SHP77 treated with DMSO at 0.1 percent for 48 hours (cell line): ENCODE data around the gene SNX9.
"Not testable (repeated sequence)": the region's sequence is repeated elsewhere in the genome, so short reads cannot be mapped to it uniquely, and the experiment has no call there.

ENCODE experiments used
- DNase-seq: peaks from one replicate; lab custom pipeline; 2025; lab: John Stamatoyannopoulos, UW

SNX9 gene

DNA sequence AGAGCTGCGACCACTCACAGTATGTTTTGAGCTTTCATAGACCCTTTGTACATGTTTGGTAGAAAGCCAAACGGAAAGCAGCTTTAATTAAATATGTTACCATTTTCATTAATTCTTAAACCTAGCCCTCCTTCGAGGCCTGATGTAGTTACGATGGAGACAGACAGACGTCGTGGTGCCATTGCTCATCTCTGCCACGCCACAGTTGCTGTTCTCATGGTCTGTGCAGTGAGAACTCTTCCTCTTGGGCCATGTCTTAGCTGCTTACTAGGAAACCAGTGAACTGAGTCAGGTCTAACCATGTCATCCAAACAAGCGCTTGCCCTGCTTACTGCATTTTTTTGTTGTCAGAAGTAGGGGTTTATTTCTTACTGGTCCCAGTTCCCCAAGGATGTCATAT is 62.8 kb downstream of the SNX9 start:
- no peak for DNase-seq

DNA sequence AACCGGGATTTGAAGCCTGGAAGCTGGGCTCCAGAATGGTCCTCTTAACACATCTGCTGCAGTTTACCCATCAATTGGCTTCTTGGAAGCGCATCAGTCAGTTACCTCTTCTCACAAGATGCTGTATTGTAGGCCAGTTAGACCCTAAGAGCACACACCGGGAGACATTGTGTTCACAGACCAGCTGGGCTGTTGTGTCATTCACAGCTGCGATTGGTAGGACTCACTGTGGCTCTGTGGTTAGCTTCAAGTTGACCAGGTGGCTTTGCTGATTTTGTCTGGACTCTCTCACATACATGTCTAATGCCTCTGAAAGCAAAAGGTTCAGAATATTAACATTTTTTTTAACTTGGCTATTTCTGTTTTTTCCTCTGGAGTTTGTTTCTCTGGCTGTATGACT is 64.8 kb downstream of the SNX9 start:
- DNase-seq = no peak

DNA sequence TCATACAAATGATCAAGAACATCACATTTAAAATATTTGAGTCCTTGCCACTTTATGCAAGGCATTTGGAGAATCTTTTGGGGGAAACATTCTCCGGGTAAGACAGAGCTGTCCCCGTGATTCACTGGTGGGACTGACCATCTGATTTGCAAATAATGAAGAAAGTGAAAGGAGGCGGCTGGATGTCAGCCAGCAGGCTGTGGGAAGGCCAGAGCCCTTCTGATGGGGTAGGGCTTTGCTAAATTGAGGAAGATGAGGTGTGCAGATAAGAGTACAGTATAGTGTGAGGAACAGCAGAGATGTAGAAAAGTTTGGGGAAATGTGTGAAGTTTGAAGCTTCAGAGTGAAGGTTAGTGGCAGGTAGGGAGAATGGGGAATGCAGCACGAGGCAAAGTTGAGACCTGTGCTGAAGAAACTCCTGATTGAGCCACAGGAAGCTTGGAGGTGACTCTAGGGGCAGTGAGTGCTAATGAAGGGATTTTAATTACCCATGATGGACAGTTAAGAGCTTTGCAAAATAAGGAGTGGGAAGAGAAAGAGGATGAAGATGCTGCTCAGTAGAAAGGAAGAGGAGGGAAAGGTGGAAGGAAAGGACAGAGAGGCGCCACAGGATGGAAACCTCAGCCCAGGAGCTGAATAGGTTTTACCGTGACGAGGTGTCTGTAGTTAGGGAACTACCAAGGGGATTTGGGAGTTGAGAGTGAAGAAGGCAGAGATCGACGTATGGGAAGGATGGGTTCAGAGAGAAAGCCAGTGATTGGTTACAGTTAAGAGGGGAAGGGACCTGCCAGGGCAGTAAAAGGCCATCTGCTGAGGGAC is 68.7 kb downstream of the SNX9 start:
- no peak for DNase-seq

DNA sequence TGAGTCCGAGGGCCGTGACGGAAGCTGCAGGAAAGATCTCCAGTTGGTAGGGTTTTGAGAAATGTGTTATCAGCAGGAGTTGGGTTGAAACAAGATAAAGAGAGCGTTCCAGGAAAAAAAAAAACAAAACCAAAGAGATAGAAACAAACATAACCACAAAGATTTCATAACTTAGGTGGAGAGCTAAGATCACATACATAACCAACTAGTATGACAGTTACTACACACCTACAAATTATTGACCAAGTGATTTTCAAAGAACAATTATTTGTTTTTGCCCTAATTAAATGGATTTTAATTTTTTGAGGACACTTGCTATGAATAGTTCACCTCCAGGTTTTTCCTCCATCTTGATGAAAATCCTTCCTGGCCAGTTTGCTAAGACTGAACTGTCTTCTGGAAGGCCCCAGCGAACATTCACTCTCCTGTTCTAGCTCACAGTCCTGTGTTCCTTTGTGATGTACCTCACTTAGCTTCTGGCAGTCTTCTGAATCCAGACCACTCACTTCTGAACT is 69.4 kb downstream of the SNX9 start:
- no peak for DNase-seq

DNA sequence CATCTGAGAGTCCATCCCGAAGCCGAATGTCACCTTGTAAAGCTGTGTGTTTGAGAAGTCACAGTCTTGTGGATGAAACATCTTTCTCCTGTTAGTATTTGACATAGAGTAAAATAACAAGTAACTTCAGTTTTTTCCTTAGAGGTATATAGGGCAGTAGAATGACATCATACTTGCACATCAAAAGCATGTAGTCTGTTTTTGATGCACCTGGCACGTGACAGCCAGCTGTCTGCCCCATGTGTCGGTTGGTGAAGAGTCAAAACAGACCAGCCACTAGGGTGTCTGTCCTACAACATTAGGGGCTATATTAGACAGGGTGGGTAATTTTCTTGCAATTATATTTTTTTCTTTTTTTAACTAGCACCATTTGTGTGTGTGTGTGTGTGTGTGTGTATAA is 70.2 kb downstream of the SNX9 start:
- no peak for DNase-seq

DNA sequence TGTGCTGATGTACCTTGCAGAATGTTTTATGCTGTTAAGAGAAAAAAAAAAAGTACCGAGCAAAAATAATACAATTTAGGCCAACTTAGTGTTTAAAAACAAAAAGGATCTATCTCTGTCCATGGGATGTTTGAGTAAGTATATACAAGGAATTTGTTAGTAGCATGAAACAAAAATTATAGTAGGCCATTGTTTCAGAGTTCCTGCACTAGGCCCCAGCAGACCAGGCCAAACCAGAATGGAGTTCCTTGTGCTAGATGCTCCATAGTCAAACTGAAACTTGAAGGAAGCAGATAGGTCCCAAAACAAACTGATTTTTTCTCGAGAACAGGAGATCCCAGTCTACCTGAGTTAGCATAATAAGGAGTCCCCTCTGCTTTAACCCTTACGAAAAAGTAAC is 72.5 kb downstream of the SNX9 start:
- DNase-seq = no peak

DNA sequence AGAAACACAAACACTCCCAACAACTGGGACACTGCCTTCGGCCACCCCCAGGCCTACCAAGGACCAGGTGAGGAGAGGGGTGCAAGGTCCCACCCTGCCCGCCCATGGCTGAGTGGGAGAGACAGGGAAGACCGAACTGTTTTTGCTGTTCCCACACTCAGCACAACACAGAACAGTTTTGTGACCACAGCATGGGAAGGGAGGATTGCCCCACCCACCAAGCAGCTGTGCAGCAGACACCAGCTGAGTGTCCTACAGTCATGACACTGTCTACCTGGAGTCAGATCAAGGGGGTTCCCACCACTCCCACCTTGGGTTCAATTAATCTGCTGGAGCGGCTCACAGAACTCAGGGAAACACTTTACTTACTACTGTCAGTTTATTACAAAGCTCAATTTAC is 73.9 kb downstream of the SNX9 start:
- DNase-seq = no peak

DNA sequence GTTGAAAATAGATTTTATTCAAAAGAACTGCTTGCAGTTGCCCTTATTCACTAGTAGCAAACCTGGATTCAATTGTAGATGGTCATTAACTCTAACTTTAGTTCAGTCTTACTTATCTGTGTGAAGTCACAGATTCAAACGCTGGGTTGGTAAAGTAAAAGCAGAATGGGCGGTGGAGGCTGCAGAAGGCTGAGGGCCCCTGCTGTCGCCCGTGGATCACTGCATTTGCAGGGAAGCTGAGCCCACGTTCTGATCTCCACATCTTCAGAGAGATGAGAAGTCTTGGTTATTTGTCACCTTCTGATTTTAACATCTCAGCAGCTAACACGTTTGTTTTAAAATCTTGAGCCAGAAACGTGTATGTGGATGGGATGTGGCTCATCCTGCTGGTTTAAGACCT is 75.1 kb downstream of the SNX9 start:
- DNase-seq = no peak

DNA sequence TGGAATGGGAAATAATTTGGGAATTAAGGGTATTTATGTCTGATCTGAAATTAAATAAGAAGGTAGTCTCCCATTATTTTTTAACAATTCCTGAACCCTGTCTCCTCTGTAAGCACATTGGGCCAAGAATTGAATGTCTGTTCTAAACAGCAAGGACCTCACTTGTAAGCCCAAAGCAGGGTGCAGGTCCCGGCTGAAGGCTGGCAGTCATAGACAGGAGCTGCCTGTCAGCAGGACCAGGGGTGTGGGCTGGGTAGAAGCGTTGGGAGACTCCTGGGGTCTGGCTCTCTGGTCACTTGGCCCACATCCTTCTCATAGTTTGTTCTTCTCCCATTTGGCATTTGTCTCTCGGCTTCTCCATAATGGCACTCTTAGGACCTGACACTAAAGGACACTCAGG is 75.6 kb downstream of the SNX9 start:
- no peak for DNase-seq

DNA sequence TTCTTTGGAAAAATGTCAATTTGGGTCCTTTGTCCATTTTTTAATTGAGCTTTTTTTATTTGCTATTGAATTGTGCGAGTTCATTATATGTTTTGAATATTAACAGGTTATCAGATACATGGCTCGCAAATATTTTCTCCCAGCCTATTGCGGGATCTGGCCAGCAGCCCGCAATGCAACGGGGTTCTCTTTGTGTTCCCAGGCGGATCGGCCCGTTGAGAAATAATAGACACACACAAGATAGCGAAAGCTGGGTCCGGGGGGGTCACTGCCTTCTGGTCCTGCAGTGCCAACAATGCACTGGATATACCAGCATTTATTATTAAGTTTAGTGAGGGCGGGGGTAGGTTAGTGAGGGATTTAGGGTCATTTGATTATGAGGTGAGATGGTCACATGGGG is 77.2 kb downstream of the SNX9 start:
- DNase-seq = not testable (repeated sequence)

DNA sequence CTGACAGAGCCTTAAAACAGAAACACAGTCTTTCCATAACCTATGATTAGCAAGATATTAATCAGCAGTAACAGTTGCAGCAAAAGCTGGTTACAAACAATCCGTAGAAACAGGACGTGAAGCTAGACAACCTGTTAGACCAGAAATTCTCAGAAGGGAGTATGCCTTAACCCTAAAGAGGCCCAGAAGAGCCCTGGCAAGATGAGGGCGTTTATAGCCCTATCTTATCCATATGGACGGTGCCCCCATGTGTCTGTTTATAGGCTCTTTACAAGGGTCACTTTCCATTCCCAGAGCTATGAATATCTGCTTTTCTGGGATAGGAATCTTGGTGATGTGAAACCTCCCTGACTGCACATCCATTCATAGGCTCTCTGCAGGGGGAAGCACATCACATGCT is 77.7 kb downstream of the SNX9 start:
- DNase-seq = not testable (repeated sequence)

DNA sequence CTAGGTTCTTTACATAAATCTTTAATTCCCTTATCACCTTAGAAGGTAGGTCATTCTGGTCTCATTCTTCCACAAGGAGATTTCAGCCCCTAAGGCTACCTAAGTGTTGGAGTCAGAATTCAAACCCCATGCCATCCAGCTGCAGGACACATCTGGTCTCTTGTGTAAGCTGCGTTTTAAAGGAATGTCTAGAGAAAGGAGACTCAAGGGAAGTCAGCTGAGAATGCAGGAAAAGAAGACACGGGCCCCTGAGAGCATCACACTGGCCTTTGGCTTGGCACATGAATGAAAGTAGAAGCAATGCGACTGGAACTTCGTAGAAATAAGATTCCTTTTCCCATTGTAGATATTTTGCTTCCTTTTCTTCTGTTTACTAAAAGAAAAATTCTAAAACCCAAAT is 82.0 kb downstream of the SNX9 start:
- DNase-seq = no peak

DNA sequence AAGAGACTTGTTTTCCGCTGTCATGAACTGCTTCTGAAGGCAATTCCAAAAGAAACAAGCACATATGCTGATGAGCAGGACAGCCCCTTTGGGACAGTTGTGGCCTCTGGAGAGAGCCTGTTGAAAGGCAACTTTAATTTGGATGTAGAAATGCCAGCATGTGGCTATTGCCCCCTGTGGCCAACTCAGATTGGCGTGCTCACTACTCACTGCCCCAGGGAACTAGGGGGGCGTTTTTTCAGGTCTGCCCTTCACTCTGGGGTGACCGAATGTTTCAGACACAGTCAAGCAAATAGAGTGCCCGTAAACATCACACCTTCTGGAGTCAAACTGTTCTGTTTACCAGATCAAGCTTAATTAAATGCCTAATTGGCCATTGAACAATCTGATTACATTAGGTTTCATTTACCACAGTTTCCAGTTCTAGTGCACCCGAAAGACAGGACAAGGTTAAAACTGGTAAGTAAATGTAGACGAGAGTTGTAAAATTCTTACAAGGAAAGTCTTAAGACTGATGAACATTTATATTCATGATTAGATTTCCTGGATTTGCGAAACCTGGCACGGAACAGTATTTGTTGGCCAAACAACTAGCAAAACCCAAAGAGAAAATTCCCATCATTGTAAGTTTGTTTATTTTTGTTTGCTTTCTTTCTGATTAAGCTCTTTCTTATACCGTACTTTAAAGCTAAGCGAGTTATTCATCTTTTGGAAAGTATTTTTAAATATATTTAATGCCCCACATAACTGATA is 82.7 kb downstream of the SNX9 start:
- no peak for DNase-seq

DNA sequence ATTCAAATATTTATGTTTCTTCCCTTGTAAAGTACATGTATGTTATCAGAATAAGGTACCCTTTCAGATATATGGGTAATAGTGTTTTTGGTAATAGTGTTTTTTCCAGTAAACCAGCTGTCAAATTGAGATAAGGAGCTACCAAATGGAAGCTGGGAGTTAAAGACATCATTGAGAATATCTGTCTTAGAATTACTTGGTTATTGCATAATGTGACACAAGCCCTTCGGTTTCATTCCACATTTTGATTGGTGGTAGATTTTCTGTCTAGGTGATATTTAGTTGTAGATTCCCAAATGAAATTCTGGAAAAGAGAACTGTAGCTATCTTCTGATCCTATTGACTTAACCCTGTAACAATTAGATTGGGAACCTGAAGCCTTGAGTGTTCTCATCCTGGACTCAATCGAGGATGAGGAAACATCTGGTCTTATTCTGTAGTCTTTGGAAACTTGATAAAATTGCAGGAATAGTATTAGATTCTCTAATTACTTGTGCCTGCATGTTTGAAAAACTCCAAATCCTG is 83.6 kb downstream of the SNX9 start:
- no peak for DNase-seq

DNA sequence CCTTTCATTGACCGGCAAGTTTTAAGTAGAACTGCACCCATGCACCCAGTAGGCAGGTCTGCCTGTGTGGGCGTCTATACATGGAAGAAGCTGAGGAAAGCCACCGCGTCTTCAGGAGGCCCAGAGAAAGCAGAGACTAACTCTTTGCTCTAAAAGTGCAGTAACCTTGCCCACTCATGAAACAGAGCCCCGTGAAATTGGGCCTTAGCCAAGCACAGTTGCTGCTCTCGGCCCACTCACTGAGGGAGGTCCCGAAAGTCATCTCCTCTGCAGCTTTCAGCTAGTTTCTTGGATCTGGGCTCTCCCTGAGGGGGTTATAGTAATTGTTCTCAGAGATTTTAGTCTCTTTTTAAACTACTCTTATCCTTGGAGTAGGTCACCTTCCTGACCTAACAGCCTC is 84.6 kb downstream of the SNX9 start:
- DNase-seq = no peak

DNA sequence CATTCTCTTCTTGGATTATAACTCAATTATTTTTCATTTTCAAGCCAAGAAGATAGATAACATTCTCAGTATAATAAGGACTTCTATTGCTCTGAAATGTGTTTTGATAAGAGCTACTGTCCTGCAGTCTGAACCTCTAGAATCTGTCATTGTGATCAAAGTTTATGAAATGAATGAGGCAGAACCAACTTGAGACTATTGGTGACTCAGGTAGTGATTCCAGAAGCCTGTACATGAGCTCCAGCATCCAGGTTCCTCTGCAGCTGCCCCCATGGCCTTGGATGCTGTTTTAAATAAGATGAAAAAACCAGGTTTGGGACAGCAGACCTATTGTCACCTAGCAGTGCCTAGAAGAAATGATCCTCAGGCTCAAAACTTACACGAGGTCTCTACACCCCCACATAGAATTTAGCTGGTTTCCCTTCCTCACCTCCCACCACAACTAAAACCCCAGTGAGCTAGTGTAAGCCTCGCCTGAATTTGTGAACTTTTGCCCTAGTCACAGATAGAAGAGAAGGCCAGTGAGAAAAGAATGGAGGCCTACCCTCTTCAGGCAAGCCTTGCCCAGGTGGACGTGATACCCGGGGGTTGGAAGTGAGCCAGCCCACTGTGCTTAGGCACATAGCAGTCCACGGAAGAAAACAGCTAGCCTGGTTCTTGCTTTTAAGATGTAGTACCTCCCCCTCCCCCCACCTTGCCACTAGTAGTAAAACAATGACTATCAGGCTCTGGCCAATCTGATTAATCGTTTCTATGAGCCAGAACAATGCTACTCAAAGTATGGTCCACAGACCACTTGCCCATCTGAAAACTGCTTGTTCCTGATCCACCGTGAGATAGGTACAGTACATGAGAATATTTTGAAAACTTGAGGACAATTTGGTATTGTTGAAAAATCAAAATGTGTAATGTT is 85.6 kb downstream of the SNX9 start:
- DNase-seq = no peak

DNA sequence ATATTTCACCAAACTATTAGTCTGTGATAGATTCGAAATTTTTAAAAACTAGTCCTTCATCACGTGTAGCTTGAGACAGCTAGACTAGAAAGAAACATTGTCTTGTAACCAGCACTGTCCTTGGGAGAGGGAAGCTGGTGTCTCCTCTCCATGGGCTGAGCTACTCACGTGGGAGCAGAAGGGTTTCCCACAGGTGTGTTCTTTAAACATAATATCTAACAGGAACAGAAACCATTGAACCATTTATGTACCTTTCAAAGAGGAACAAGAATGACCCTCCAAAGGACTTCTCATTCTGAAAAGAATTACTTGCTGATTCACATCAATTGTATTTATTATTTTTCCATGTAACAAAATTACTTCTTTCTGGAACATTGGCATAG is 86.2 kb downstream of the SNX9 start:
- DNase-seq = no peak

DNA sequence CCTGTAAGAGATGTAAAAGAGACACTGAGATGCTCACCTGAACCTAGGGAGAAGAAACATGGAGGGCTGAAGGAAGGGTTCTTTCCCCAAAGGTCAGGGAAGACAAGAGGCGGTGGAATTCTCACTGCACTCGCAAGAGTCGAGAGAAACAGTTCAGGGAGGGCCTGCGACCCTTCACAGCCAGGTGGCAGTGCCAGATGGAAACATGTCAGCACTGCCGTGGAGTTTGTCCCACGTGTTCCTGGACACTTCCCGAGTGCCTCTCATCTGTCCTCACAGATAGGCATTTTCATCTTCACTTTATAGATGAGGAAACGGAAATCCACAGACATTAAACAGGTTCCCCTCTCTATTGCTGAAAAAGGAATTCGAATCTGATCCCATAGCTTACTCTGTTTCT is 88.2 kb downstream of the SNX9 start:
- no peak for DNase-seq

DNA sequence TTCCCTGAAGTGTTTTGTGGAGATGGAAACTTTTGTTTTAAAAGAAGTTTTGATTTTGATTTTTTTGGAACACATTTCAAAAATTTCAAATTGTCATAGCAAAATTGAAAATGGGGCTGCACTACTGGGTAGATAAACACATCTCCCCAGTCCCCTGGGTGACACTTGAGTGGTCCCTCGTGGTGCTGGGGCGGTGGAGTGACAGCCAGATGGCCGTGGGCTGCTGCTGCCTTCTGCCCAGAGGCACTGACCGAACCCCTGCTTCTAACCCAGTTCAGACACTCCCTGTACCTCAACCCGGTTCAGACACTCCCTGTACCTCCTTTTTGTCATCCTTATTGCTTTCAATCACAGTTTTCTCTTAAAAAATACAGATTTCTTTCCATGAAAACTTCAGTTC is 88.7 kb downstream of the SNX9 start:
- DNase-seq = no peak

DNA sequence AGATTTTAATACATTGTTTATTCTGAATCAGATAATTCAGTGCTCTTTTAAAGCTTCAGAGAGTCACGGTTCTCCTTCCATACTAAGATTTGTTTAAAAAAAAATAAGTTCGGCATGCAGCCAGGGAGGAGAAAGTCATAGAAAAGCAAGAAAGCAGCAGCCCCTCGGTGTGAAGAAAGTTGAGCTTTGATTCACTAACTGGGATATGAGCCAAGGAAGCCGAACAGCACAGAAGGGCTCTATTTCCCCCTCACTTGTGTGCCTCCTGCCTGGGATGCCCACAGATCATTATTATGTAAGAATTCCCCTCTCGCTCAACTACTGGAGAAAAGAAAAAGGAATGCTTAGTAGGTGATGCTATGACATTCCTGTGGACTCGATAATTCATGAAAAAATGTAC is 89.3 kb downstream of the SNX9 start:
- DNase-seq = no peak

DNA sequence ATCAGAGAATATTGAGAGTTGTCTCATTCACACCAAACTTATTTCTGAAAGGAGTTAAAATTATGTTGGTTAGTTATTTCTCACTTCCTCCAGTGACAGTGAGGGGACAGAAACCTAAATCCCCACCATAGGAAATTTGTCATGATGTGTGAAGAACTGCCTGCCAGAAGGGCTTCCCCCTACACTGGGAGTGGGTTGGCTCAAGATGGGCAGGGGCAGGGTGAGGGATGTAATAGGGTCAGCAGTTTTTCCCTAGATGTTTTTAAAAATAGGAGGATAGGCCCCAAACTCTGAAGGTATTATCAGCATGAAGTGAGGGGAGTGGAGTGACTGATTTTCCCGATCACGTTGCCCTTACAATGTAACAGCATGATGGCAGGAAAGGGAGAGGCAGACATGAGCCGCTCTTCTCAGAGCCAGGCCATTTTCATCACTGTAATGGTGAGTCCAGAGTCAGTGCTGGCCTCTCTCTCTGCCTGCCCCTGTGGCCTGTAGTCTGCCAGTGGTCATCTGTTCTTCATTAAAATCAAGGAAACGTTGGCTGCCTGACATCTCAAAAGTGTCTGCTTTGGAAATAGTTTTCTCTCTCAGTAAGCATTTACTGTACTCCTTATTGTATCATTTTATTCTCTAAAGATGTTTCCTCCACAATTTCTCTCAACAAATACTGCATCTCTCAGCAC is 98.8 kb downstream of the SNX9 start:
- DNase-seq = no peak

DNA sequence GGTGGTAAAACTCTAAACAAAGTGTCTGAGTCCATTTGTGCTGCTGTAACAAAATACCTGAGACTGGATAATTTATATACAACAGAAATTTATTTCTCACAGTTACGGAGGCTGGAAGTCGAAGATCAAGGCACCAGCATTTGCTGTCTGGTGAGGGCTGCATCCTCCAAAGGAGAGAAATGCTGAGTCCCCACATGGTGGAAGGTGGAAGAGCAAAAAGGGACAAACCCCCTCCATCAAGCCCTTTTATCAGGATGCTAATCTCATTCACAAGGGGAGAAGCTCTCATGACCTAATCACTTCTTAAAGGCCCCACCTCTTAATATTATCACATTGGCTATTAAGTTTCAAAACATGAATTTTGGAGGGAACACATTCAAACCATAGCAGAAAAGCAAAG is 102.7 kb downstream of the SNX9 start:
- DNase-seq = no peak
